Measurements from ENCODE around the gene ZNF836.

DNA sequence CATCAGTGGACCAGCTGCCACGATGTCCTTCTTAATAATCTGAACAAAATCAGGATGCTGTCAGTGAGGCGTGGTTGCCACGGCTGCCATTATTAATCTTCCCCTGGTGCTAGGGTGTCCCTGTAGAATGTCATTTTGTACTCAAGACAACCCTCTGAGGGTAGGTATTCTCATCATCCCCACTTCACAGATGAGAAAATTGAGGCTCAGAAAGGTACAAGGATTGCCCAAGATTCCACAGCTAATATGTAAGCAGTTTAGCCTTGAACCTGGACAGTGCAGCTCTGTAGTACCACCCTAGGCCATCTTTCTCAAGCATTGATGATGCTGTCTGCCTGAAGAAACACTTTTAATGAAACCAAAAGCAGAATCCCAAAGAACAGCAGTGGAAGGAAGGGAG, 26.5 kb upstream of the ZNF836 start:
- TF ChIP-seq, protein P1, sequence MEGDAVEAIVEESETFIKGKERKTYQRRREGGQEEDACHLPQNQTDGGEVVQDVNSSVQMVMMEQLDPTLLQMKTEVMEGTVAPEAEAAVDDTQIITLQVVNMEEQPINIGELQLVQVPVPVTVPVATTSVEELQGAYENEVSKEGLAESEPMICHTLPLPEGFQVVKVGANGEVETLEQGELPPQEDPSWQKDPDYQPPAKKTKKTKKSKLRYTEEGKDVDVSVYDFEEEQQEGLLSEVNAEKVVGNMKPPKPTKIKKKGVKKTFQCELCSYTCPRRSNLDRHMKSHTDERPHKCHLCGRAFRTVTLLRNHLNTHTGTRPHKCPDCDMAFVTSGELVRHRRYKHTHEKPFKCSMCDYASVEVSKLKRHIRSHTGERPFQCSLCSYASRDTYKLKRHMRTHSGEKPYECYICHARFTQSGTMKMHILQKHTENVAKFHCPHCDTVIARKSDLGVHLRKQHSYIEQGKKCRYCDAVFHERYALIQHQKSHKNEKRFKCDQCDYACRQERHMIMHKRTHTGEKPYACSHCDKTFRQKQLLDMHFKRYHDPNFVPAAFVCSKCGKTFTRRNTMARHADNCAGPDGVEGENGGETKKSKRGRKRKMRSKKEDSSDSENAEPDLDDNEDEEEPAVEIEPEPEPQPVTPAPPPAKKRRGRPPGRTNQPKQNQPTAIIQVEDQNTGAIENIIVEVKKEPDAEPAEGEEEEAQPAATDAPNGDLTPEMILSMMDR (IDR thresholded peaks at IDR 0.05) = no peak
- TF ChIP-seq POLR2A (IDR thresholded peaks at IDR 0.05) = no peak
